IPS DF 6.9 (cell line): ENCODE measurements around the gene RNF213.

Experiments
- DNase-seq: peaks from one replicate; pipeline ENCODE4 v3.0.0-alpha.2; 2013; ENCODE audit warnings: low read depth, low spot score
- H3K27ac ChIP-seq: one replicate; pipeline ENCODE4 v1.5.1; 2013; ENCODE audit warnings: low read length, control low read depth
- H3K27me3 ChIP-seq: 2 replicates; pipeline ENCODE4 v1.6.1; 2013; ENCODE audit warnings: mild to moderate bottlenecking, low read length; ENCODE audit not compliant: control insufficient read depth, insufficient read depth
- H3K36me3 ChIP-seq: 2 replicates; pipeline ENCODE4 v1.6.1; 2013; ENCODE audit warnings: low read length; ENCODE audit not compliant: control insufficient read depth, insufficient read depth
- H3K4me1 ChIP-seq: 2 replicates; pipeline ENCODE4 v1.6.1; 2013; ENCODE audit warnings: low read length; ENCODE audit not compliant: control insufficient read depth, insufficient read depth
- H3K4me3 ChIP-seq: 2 replicates; pipeline ENCODE4 v1.5.1; 2013; ENCODE audit warnings: mild to moderate bottlenecking, low read length
- H3K9me3 ChIP-seq: 2 replicates; pipeline ENCODE4 v1.6.1; 2013; ENCODE audit warnings: low read length, inconsistent platforms; ENCODE audit not compliant: control insufficient read depth, insufficient read depth
- WGBS: extraction: QIAGEN DNeasy Blood & Tissue Kit; methylation state at CpG from one replicate; pipeline ENCODE4 v1.1.7; 2013; ENCODE audit warnings: mixed read lengths, missing lambda C conversion rate; ENCODE audit not compliant: insufficient read length, insufficient coverage; 5-methylcytosine and 5-hydroxymethylcytosine counted together

Gene RNF213

GRCh38 chr17:80442323-80442659 lies 181.6 kb downstream of the RNF213 start:
- Histone ChIP-seq H3K4me1 (peaks cover 1% of the 10 kb centered on the region), H3K36me3 (no peaks in the 10 kb centered on the region), H3K27me3 (no peaks in the 10 kb centered on the region), H3K27ac (no peak overlapping the region), H3K4me3 (no peak overlapping the region), H3K9me3 (no peaks in the 10 kb centered on the region)
- no peak for DNase-seq
- WGBS, result no CpG with 5 or more reads among the region's 12 CpGs

- DNase-seq, result no peak
- H3K27ac ChIP-seq, result no peak overlapping the region
- H3K4me1 ChIP-seq, result peaks cover 1% of the 10 kb centered on the region
- no peaks in the 10 kb centered on the region for H3K27me3 ChIP-seq
- no CpG with 5 or more reads among the region's 4 CpGs for WGBS
- H3K36me3 ChIP-seq, result no peaks in the 10 kb centered on the region
- no peak overlapping the region for H3K4me3 ChIP-seq
- H3K9me3 ChIP-seq, result no peaks in the 10 kb centered on the region
These were observed 182.1 kb downstream of the RNF213 start for GRCh38 chr17:80442764-80443163.

- WGBS, result no CpG with 5 or more reads among the region's 12 CpGs
- Histone ChIP-seq H3K4me3 (no peak overlapping the region), H3K27ac (no peak overlapping the region), H3K27me3 (no peaks in the 10 kb centered on the region), H3K9me3 (no peaks in the 10 kb centered on the region), H3K4me1 (peaks cover 1% of the 10 kb centered on the region; the same call in 1 of the 2 replicates), H3K36me3 (no peaks in the 10 kb centered on the region)
- DNase-seq, result no peak
These were observed 182.8 kb downstream of the RNF213 start for GRCh38 chr17:80443498-80443897.

- no CpG with 5 or more reads among the region's 31 CpGs for WGBS
- Histone ChIP-seq H3K9me3 (no peaks in the 10 kb centered on the region), H3K4me3 (no peak overlapping the region), H3K27me3 (no peaks in the 10 kb centered on the region), H3K4me1 (peaks cover 1% of the 10 kb centered on the region; the same call in 1 of the 2 replicates), H3K27ac (no peak overlapping the region), H3K36me3 (no peaks in the 10 kb centered on the region)
- no peak for DNase-seq
These were observed 183.4 kb downstream of the RNF213 start for GRCh38 chr17:80443916-80444643.

- Histone ChIP-seq H3K4me3 (no peak overlapping the region), H3K36me3 (no peaks in the 10 kb centered on the region), H3K9me3 (no peaks in the 10 kb centered on the region), H3K27me3 (no peaks in the 10 kb centered on the region), H3K4me1 (peaks cover 1% of the 10 kb centered on the region; the same call in 1 of the 2 replicates), H3K27ac (no peak overlapping the region)
- DNase-seq, result no peak
- no CpG with 5 or more reads among the region's 6 CpGs for WGBS
These were observed 184.0 kb downstream of the RNF213 start for GRCh38 chr17:80444644-80444979.

- Histone ChIP-seq H3K9me3 (no peaks in the 10 kb centered on the region), H3K27ac (no peak overlapping the region), H3K4me1 (peaks cover 1% of the 10 kb centered on the region; the same call in 1 of the 2 replicates), H3K4me3 (no peak overlapping the region), H3K36me3 (no peaks in the 10 kb centered on the region), H3K27me3 (no peaks in the 10 kb centered on the region)
- no CpG with 5 or more reads among the region's 26 CpGs for WGBS
- DNase-seq, result no peak
These were observed 184.5 kb downstream of the RNF213 start for GRCh38 chr17:80445007-80445725.

- Histone ChIP-seq H3K4me1 (peaks cover 1% of the 10 kb centered on the region; the same call in 1 of the 2 replicates), H3K27me3 (no peaks in the 10 kb centered on the region), H3K4me3 (no peak overlapping the region), H3K9me3 (no peaks in the 10 kb centered on the region), H3K27ac (no peak overlapping the region), H3K36me3 (no peaks in the 10 kb centered on the region)
- WGBS, result no CpG with 5 or more reads among the region's 10 CpGs
- no peak for DNase-seq
These were observed 185.1 kb downstream of the RNF213 start for GRCh38 chr17:80445726-80446110.

GRCh38 chr17:80446645-80447405 lies 186.2 kb downstream of the RNF213 start:
- Histone ChIP-seq H3K27ac (no peak overlapping the region), H3K27me3 (no peaks in the 10 kb centered on the region), H3K4me3 (no peak overlapping the region), H3K9me3 (no peaks in the 10 kb centered on the region), H3K4me1 (no peaks in the 10 kb centered on the region), H3K36me3 (no peaks in the 10 kb centered on the region)
- DNase-seq, result no peak
- whole genome bisulfite sequencing, result no CpG with 5 or more reads among the region's 12 CpGs

- no CpG with 5 or more reads among the region's 4 CpGs for WGBS
- Histone ChIP-seq H3K4me1 (no peaks in the 10 kb centered on the region), H3K9me3 (no peaks in the 10 kb centered on the region), H3K36me3 (no peaks in the 10 kb centered on the region), H3K27ac (no peak overlapping the region), H3K4me3 (no peak overlapping the region; the same call in 1 of the 2 replicates), H3K27me3 (no peaks in the 10 kb centered on the region)
- DNase-seq, result no peak
These were observed 187.1 kb downstream of the RNF213 start for GRCh38 chr17:80447790-80448189.
